GM11168 (cell line): ENCODE measurements around the gene MDFIC.

ENCODE experiments used
- in situ Hi-C: fragments of 300-500 bp; cut with MboI; formaldehyde crosslinking; loops from one replicate; pipeline ENCODE4 v1.12.0; 2022; ENCODE audit warnings: low sequenced_read_pairs; ENCODE audit not compliant: unreplicated experiment

The MDFIC gene

DNA sequence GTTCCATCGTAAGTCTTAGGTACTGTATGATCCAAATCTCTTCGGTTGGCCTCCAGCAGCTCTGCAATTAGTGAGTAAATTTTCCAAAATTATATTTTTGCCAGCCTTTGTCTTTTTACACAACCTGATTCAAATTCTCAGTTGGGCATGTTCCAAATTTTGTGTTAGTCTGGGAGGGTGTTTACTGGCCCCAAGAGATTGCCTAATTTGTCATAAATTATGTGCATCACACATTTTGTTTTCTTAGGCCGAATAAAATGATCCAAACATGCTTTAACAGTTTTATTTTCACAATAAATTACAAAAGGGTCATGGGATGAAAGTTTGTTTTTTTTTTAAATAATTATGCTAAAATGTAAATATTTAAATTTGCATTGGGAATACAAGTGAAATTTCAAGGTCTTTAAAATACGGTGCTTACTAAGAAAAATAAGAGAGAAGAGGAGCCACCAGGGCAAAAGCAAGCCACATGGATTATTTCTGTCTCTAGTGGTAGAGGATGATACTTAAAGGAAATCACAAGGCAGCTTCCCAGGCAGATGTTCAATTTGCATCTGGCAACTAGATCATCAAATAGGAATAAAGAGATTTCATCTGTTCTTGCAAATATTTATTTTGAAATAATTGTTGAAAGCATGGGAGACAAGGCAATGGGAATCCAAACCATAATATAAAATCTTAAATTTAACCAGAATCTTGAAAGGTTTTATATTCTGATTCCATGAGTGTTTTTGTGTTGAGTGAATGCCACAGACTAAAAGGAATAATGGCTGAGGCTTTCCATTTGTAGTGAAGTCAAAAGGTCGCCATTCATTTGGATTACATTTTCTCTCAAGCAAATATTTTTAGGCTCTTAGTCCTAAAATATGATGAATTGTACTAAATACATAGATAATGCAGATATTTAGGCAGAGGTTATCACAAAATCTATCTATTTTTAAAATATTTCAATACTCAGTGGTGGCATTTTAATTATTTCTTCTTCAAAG is 111.1 kb downstream of the MDFIC start:
- in situ Hi-C loops, result no loop called here

DNA sequence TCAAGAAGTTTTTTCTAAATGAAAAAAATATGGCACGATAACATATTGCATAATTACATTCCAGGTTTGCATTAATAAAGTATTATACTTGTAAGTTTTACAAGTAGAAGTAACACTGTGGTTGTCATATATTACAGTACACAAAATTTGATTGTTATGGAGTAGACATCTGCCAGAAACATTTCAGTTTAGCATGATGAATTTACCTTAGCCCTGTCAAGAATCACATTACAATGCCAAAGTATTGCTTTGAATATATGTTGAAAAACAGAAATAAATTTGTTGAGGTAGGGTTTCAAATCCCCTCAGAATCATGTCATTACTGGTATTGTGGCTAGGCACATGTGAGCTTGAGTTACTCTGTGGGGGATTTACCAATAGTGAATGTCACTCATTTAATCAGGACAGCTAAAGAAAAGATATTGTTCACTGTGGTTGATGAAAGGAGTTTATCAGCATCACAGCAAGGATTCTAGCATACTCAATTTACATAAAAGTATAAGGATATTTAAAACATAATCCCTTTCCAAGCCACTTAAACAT is 112.1 kb downstream of the MDFIC start:
- in situ Hi-C loops, result no loop called here

DNA sequence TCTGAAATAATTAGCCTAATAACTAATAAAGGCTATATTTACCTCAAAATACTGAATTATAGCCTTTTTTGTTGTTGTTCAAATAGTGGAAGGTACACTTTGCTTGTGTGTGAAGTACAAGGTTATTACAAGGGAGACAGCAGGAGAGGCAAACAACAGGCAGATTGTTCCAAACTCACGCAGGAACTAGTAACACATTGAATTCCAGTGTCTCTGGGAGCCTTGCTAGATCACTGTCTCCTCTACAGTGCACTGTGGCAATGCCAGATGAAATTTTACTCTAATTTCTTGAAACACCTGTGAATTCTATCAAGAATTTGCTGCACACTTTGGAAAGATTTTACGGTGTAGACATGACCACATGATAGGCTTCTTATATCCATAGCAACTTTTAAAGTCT is 112.6 kb downstream of the MDFIC start:
- in situ Hi-C loops, result no loop called here

DNA sequence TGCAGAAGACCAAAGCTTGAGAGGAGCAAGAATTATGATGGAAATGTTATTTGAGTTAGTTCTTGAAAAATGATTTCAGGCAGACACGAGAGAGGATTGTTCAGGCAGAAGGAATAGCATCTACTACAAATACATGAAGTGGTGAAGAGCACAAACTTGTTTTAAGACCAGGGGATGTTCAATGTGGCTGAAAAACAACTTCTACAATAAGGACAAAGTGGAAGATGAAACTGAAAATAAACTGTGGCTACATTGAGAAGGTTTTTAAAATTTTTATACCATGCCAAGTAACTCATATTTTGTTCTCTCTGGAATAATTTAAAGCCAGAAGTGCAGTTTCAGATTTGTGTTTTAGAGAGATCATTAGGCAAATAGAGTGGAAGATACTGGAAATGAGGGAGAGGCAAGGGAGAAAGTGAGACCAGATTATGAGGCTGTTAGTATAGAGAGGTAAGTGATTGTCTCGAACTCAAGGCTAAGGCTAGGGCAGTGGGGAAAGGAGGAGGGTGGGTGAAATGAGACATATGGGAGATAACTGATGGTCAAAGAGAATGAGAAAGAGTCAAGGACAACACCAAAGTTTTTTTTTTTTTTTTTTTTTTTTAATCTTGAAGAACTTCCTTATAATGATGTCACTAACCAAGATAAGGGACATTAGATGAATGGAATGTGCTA is 115.4 kb downstream of the MDFIC start:
- in situ Hi-C loops, result no loop called here

GRCh38 chr7:115038158-115038557 is 116.3 kb downstream of the MDFIC start:
- in situ Hi-C loops, result no loop called here

DNA sequence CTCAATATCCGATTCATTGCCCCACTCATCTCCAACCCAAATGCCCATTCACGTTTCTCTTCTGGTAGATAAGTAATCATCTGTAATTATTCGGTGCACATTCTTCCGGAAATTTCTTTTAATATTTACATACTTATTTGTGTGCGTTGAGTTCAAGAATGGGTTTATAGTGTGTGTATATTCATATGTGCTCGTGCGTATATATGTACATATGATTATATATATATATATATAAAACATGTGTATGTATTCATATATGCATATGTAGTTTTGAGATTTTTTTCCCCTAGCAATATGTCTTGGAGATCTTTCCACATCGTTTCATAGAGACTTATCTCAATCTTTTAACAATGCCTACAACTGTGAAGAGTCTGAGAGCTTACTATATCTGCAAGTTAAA is 118.2 kb downstream of the MDFIC start:
- in situ Hi-C loops, result no loop called here

DNA sequence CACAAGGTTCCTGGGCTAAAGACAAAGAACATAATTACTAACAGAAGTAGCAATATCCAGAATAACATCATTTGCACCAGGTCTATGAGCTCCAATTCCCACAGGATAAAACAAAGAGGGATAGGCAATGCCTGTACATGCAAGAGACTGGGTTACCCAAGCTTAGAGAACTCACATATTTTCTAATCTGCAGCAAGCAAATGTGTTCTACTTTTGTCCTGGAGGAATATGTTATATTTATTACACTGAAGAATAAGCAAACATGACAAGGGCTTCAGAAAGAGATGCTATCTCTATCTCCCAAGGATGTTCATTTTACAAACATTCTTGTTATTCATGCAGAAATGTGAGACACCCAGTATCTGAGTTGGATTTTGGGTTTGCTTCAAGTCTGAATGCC is 118.6 kb downstream of the MDFIC start:
- in situ Hi-C loops, result no loop called here

DNA sequence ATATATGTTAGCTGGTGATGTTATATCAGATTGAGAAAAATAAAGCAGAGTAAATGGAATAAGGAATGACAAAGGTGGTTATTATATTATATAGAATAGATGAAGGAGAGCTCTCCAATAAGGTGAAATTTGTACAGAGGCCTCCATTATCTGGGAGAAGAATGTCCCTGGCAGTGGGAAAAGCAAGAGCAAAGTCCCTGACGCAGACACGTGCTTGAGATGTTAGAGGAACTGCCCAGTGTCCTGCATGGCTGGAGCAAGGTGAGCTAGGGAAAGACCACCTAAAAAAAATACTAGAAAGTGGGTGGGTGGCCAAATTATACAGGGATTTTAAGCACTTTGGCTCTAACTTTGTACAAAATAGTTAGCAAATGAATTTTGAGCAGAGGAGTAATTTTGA is 120.7 kb downstream of the MDFIC start:
- in situ Hi-C loops, result no loop called here

- in situ Hi-C loops, result no loop called here
Observed at GRCh38 chr7:115043605-115044004, 121.7 kb downstream of the MDFIC start.

GRCh38 chr7:115044224-115044623 is 122.3 kb downstream of the MDFIC start:
- in situ Hi-C loops, result no loop called here

- in situ Hi-C loops, result no loop called here
Observed at GRCh38 chr7:115047958-115048720, 126.2 kb downstream of the MDFIC start.

- in situ Hi-C loops, result no loop called here
Observed at GRCh38 chr7:115052706-115053105, 130.8 kb downstream of the MDFIC start.

- in situ Hi-C loops, result no loop called here
Observed at GRCh38 chr7:115054478-115055065, 132.7 kb downstream of the MDFIC start.

- in situ Hi-C loops, result no loop called here
Observed at GRCh38 chr7:115056019-115056418, 134.1 kb downstream of the MDFIC start.

DNA sequence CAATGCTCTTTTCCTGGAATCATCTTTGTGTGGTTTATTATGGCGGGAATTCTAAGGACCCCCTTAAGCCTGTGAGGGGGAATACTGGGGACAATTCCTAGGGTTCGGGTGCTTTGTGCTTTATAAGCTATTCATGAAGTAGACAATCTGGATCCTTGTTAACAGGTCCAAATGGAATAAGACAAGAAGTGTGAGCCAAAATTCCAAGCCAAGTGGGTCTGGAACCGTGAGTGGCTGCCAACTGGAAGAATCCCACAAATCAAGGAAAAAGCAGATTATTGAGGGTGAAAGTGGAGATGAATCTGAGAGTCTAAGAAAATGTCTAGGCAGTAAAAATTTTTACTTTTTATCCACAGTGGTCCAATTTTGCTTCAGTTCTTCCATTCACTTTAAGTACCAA is 136.8 kb downstream of the MDFIC start:
- in situ Hi-C loops, result no loop called here

GRCh38 chr7:115059321-115059720 is 137.4 kb downstream of the MDFIC start:
- in situ Hi-C loops, result no loop called here

DNA sequence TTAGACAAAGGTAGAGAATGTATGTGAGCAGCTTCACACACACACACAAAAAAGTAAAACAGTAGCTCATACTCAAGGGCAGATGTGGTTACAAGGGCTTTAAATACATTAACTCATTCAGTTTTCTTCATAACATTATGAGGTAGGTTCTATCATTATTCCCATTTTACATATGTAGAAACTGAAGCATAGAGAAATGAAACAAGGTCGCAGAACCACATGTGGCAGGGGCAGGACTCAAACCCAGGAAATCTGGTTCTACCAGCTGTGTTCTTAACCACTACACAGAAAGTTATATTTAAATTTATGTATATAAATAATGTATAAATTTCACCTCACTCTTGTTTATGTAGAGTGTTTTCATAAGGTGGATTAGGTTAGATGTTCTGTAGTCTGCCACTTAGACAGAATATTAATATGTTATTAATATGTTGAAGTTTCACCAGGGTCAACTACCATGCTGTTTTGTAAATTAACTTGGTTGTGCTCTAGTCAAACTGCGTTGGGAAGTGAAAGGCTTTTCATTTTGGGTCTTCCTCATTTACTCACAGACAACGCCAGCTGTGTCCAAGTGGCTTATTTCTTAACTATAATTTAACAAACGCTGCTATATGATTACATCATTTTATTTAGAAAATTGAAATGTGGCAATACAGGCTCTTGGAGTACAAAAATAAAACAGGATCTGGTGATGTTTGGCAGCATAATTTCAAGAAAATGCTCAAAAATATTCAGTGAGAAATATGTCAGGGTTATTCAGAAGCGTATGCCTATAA is 138.4 kb downstream of the MDFIC start:
- in situ Hi-C loops, result no loop called here

DNA sequence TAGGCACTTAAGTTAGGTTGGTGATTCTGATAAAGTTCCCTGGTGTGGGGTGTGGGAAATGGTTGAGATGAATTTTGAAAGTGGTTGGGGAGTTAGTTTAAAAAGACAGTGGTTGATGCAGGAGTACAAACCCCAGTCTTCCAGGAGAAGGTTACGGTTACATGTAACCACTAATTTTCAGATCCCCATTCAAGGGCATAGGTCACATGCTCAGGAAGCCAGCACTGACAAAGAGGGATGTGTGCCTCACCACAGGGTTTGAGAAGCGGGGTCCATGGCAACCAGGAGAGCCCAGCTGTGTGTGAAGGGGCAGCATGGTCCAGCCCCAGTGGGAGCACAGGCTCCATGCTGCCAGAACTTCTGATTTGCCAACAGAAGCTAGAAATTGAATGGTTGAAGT is 144.2 kb downstream of the MDFIC start:
- in situ Hi-C loops, result no loop called here

DNA sequence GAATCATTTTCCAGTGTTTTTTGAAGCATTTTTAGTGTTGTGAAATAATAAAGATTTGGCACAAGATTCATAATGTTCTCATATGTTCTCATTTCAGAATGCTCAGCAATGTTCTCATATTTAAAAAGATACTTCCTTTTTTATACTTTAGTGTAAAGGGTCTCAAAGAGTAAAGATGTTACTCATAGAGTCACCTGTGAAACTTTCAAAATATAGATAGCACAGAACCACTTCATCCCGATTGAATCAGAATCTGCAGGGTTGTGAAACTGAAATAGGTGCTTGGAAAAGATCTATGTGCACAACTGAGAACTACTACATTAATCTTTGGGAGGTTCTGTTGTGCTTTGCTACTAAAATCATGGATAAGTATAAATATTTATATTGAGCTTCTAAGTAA is 144.7 kb downstream of the MDFIC start:
- in situ Hi-C loops, result no loop called here
